ENCODE data around the gene MAD2L1BP. TPM values are rescaled to one million over a fixed set of nuclear protein-coding genes. Genes with fewer than 3 reads are reported as not detected.
"Not testable (repeated sequence)": the region's sequence is repeated elsewhere in the genome, so short reads cannot be mapped to it uniquely, and the experiment has no call there.

MAD2L1BP gene
- total RNA-seq, 1 donor from 2014 or later, result 31.8 TPM

DNA sequence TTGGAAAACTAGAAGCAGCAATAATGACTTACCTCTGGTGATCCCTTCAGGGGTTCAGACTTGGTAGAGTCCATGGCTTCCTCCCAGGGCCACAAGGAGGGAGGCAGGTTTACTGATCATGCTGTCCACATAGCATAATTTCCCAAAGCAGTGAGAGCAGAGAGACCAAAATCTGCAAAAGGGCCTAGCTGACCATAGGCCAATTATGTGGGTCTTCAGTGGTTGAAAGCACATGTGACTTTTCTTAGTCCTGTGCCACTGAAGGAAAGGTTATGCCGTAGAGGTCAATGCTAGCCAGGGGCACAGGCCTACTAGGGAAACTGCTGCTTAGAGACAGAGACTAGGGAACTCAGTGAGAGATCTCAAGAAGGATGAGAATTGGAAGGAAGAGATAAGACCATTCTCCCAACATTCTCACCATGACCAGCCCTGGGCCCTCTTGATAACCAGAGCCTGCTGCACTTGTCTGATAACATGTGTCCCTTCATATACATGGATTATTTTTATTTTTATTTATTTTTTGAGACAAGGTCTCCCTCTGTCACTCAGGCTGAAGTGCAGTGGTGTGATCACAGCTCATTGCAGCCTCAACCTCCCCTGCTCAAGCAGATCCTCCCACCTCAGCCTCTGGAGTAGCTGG lies 4.5 kb upstream of the MAD2L1BP start:
- DNase-seq (ENCODE audit: low spot score, unreplicated experiment), result no peak
- H3K4me1 Mint-ChIP-seq (ENCODE audit: low read depth), result peaks cover 14% of the 10 kb centered on the region
- no peak overlapping the region for H3K4me3 Mint-ChIP-seq (ENCODE audit: low read depth)
- no peaks in the 10 kb centered on the region for H3K9me3 Mint-ChIP-seq (ENCODE audit: low read depth)
- TF ChIP-seq CTCF (IDR thresholded peaks at IDR 0.05; ENCODE audit: unreplicated experiment), result no peak
- H3K27me3 Mint-ChIP-seq, result no peaks in the 10 kb centered on the region
- peak overlapping the region; percentile 73 for H3K27ac Mint-ChIP-seq
- peaks cover 3% of the 10 kb centered on the region for H3K36me3 Mint-ChIP-seq (ENCODE audit: insufficient read depth)

DNA sequence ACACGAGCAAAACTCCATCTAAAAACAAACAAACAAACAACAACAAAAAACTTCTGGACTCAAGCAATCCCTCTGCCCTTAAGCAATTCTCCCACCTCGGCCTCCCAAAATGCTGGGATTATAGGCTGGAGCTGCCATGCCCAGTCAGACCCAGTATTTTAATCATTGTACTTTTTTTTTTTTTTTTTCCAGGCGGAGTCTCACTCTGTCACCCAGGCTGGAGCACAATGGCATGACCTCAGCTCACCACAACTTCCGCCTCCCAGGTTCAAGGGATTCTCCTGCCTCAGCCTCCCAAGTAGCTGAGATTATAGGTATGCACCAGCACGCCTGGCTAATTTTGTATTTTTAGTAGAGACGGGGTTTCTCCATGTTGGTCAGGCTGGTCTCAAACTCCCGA lies 2.6 kb upstream of the MAD2L1BP start:
- H3K9me3 Mint-ChIP-seq (ENCODE audit: low read depth); H3K36me3 Mint-ChIP-seq (ENCODE audit: insufficient read depth); H3K4me3 Mint-ChIP-seq (ENCODE audit: low read depth): not testable (repeated sequence)

DNA sequence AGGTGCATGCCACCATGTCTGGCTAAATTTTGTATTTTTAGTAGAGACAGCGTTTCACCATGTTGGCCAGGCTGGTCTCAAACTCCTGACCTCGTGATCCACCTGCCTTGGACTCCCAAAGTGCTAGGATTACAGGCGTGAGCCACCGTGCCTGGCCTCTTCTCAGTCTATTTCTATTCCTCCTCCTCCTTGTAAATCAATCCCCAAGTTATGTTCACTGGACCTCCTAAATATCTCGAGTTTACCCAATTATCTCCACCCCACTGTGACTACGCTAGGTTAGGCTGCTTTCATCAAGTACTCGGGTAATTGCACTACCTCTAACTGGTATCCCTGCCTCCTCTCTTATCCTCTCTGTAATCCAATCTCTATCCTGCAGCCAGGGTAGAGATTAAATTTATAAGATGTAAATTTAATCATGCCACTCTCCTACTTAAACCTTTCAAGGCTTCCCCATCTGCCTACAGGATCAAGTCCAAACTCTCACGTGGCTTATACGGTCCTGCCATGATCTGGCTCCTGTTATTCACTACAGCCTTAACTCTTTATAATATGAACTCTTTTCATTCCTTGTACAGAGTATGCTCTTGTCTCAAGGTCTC lies 837 bp upstream of the MAD2L1BP start:
- no peak for TF ChIP-seq CTCF (IDR thresholded peaks at IDR 0.05; ENCODE audit: unreplicated experiment)
- H3K27ac Mint-ChIP-seq, result peak overlapping the region; percentile 43

More for the DNA sequence above, 2.6 kb upstream of the MAD2L1BP start:
- not testable (repeated sequence) for DNase-seq (ENCODE audit: low spot score, unreplicated experiment); H3K27ac Mint-ChIP-seq; H3K27me3 Mint-ChIP-seq
- H3K4me1 Mint-ChIP-seq (ENCODE audit: low read depth), result peaks cover 14% of the 10 kb centered on the region

DNA sequence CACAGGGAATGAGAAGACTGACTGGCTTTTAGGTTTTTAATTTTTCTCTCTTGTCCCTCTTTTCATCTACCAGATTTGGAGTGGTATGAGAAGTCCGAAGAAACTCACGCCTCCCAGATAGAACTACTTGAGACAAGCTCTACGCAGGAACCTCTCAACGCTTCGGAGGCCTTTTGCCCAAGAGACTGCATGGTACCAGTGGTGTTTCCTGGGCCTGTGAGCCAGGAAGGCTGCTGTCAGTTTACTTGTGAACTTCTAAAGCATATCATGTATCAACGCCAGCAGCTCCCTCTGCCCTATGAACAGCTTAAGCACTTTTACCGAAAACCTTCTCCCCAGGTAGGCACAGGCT lies 644 bp downstream of the MAD2L1BP start:
- Mint-ChIP-seq H3K36me3 (ENCODE audit: insufficient read depth) (peaks cover 8% of the 10 kb centered on the region), H3K27ac (peak overlapping the region; percentile 94), H3K9me3 (ENCODE audit: low read depth) (no peaks in the 10 kb centered on the region), H3K4me1 (ENCODE audit: low read depth) (peaks cover 14% of the 10 kb centered on the region), H3K27me3 (no peaks in the 10 kb centered on the region), H3K4me3 (ENCODE audit: low read depth) (peak overlapping the region; percentile 97)
- DNase-seq (ENCODE audit: low spot score, unreplicated experiment), result no peak
- TF ChIP-seq CTCF (IDR thresholded peaks at IDR 0.05; ENCODE audit: unreplicated experiment), result no peak

More for the DNA sequence above, 837 bp upstream of the MAD2L1BP start:
- no peak for DNase-seq (ENCODE audit: low spot score, unreplicated experiment)
- Mint-ChIP-seq H3K27me3 (no peaks in the 10 kb centered on the region), H3K4me3 (ENCODE audit: low read depth) (peak overlapping the region; percentile 97), H3K9me3 (ENCODE audit: low read depth) (no peaks in the 10 kb centered on the region), H3K36me3 (ENCODE audit: insufficient read depth) (peaks cover 5% of the 10 kb centered on the region), H3K4me1 (ENCODE audit: low read depth) (peaks cover 16% of the 10 kb centered on the region)

DNA sequence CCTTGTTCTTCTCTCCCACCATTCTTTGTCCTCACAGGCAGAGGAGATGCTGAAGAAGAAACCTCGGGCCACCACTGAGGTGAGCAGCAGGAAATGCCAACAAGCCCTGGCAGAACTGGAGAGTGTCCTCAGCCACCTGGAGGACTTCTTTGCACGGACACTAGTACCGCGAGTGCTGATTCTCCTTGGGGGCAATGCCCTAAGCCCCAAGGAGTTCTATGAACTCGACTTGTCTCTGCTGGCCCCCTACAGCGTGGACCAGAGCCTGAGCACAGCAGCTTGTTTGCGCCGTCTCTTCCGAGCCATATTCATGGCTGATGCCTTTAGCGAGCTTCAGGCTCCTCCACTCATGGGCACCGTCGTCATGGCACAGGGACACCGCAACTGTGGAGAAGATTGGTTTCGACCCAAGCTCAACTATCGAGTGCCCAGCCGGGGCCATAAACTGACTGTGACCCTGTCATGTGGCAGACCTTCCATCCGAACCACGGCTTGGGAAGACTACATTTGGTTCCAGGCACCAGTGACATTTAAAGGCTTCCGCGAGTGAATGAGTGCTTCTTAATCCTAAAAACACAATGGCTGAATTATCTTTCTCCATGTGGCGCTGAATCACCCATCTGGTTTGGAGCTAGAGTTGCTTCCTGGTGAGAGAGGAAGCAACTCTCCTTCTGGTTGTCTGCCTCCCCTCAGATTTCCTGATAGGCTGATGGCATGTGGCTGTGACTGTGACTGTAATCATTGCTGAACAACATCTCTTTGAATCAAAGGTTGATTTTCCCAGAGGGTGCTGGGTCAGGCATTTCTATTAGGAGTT lies 4.6 kb downstream of the MAD2L1BP start:
- H3K27ac Mint-ChIP-seq, result no peak overlapping the region
- no peaks in the 10 kb centered on the region for H3K9me3 Mint-ChIP-seq (ENCODE audit: low read depth)

More for the DNA sequence above, 4.6 kb downstream of the MAD2L1BP start:
- no peak for DNase-seq (ENCODE audit: low spot score, unreplicated experiment)
- TF ChIP-seq CTCF (IDR thresholded peaks at IDR 0.05; ENCODE audit: unreplicated experiment), result no peak
- Mint-ChIP-seq H3K4me3 (ENCODE audit: low read depth) (no peak overlapping the region), H3K36me3 (ENCODE audit: insufficient read depth) (peaks cover 11% of the 10 kb centered on the region), H3K4me1 (ENCODE audit: low read depth) (peaks cover 30% of the 10 kb centered on the region), H3K27me3 (no peaks in the 10 kb centered on the region)
